H1 (cell line): Measurements from ENCODE around the gene VPS41. TPM values are rescaled to one million over a fixed set of nuclear protein-coding genes. Genes with fewer than 3 reads are reported as not detected.

Experiments used
- BACH1 ChIP-seq: IDR thresholded peaks from 2 replicates; pipeline ENCODE4 v1.6.1; 2012; ENCODE audit warnings: low read length, improper control_type of control experiment
- CBX8 ChIP-seq: fragments of 300-800, 300-1000 bp; sonication (generic); IDR thresholded peaks from 2 replicates; pipeline ENCODE4 v1.7.1; 2016; ENCODE audit warnings: low read depth, low read length, borderline replicate concordance
- CHD7 ChIP-seq: fragments of 300-600 bp; sonication (generic); IDR thresholded peaks from 2 replicates; pipeline ENCODE4 v1.7.1; 2012; ENCODE audit warnings: low read length, moderate library complexity, mild to moderate bottlenecking, inconsistent platforms; ENCODE audit not compliant: insufficient replicate concordance
- FOSL1 ChIP-seq: IDR thresholded peaks from 2 replicates; pipeline ENCODE4 v1.6.1; 2011; ENCODE audit warnings: mild to moderate bottlenecking, low read depth, low read length, moderate library complexity; ENCODE audit not compliant: insufficient read depth
- GTF2F1 ChIP-seq: IDR thresholded peaks from 2 replicates; pipeline ENCODE4 v1.6.1; 2012; ENCODE audit warnings: low read depth, low read length, improper control_type of control experiment, borderline replicate concordance
- HDAC6 ChIP-seq: IDR thresholded peaks from one replicate; pipeline ENCODE4 v1.7.1; 2012; ENCODE audit warnings: low read depth, mild to moderate bottlenecking, inconsistent platforms, low read length, moderate library complexity
- JUN ChIP-seq: IDR thresholded peaks from 2 replicates; pipeline ENCODE4 v1.6.1; 2011; ENCODE audit warnings: low read depth, mild to moderate bottlenecking, improper control_type of control experiment, low read length
- KDM5A ChIP-seq: fragments of 200-600 bp; IDR thresholded peaks from 2 replicates; pipeline ENCODE4 v1.7.1; 2012; ENCODE audit warnings: mild to moderate bottlenecking, low read length, inconsistent platforms, mixed read lengths
- MAX ChIP-seq: IDR thresholded peaks from 2 replicates; pipeline ENCODE4 v1.6.1; 2012; ENCODE audit warnings: inconsistent platforms
- SIRT6 ChIP-seq: IDR thresholded peaks from one replicate; pipeline ENCODE4 v1.7.1; 2012; ENCODE audit warnings: low read length, inconsistent platforms
- SP1 ChIP-seq: IDR thresholded peaks from 2 replicates; pipeline ENCODE4 v1.6.1; 2011; ENCODE audit warnings: low read depth, low read length
- SP2 ChIP-seq: IDR thresholded peaks from 2 replicates; pipeline ENCODE4 v1.6.1; 2012; ENCODE audit warnings: mild to moderate bottlenecking, low read length, inconsistent platforms
- YY1 ChIP-seq: IDR thresholded peaks from 2 replicates; pipeline ENCODE4 v1.6.1; 2011; ENCODE audit warnings: low read depth, mild to moderate bottlenecking, low read length
- polyA plus RNA-seq, 7 experiments: library from polyadenylated mRNA; depleted of rRNA in 3 of 7; stranded (reverse) in 5 of 7; unstranded in 2 of 7; fragments of >200 nt in 5 of 7; fragments of 200-250 nt in 2 of 7; gene quantifications; 1 replicate in 5 of 7; 2 replicates in 1 of 7; 4 replicates in 1 of 7; pipeline versions ENCODE4 v1.2.1 to v1.2.3, GENCODE V29; 2011 to 2013; ENCODE audit warnings: missing spikeins in 2 of 7, mixed read lengths in 2 of 7
- total RNA-seq: library from RNA; stranded (reverse); fragmentation: NEBNext Ultra II Directional; extraction: Animal tissue kit (Norgen Biotek cat#: 25700); gene quantifications from 2 replicates; pipeline ENCODE4 v1.2.1, GENCODE V29; 2021

The VPS41 gene
- total and polyA plus RNA-seq, 2 of the 8 experiments (the other 6 are each of a cell fraction or from before 2014, with no cell fraction given), result 10.7 to 63.3 TPM

- TF ChIP-seq CHD7 (no peak), KDM5A (no peak), JUN (no peak), GTF2F1 (no peak), YY1 (no peak), HDAC6 (no peak), SP1 (no peak), FOSL1 (no peak), SP2 (no peak), CBX8 (no peak), BACH1 (no peak), MAX (no peak), SIRT6 (no peak)
Observed at GRCh38 chr7:38723327-38723726, 185.7 kb downstream of the VPS41 start (continued).
